SW 1271 (cell line): ENCODE measurements around the gene NDUFA13.

Experiments used
- DNase-seq, 2 experiments: peaks; one replicate each; lab custom pipeline; 2025; lab: John Stamatoyannopoulos, UW

The NDUFA13 gene

GRCh38 chr19:19510432-19510831 is 5.6 kb upstream of the NDUFA13 start:
- DNase-seq: no peak

DNA sequence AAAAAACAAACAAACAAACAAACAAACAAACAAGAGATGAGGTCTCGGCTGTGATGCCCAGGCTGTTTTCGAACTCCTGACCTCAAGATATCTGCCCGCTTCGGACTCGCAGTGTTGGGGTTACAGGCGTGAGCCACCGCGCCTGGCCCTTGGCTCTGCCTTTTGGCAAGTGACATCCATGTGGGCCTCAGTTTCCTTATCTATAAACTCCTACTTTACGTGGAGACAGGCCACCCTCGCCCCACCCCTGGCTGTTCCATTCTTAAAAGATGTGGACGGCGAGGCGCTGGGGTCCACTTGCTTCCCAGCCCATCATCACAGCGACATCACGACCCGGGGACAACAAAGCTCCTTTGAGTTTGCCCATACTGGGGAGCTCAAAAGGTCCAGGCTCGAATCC is 2.3 kb upstream of the NDUFA13 start:
- DNase-seq: no peak

GRCh38 chr19:19514215-19514657 is 1.8 kb upstream of the NDUFA13 start:
- DNase-seq: no peak

GRCh38 chr19:19514881-19515641 is 964 bp upstream of the NDUFA13 start, which contains the start of gene TSSK6:
Gene TSSK6, minus strand, starts transcription at chr19:19515548. Its CDS starts 121 bp downstream, at chr19:19515427.
- no peak for DNase-seq

GRCh38 chr19:19517235-19517619 is 1.2 kb downstream of the NDUFA13 start:
- DNase-seq: no peak

- no peak for DNase-seq
Observed at GRCh38 chr19:19520989-19521388, 5.0 kb downstream of the NDUFA13 start.

GRCh38 chr19:19523177-19523576 is 7.2 kb downstream of the NDUFA13 start:
- DNase-seq: no peak

DNA sequence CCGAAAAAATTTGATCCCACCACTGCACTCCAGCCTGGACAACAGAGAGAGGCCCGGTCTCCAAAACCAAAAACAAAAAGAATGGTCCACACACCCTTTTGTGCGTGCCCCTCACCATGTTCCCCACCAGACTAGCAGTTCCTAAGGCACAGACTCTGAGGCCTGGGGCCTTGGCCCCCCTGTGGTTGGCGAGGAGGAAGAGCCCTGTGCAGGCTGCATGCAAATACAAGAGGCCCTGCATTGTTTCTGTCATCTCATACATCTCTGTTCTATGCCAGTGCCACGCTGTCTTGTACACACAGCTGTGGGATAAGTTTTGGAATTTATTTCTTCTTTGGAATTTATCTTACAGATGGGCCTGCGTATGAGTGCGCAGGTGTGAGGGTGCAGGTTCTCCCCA is 8.0 kb downstream of the NDUFA13 start:
- no peak for DNase-seq

GRCh38 chr19:19525611-19526380 is 9.8 kb downstream of the NDUFA13 start:
- DNase-seq: no peak

DNA sequence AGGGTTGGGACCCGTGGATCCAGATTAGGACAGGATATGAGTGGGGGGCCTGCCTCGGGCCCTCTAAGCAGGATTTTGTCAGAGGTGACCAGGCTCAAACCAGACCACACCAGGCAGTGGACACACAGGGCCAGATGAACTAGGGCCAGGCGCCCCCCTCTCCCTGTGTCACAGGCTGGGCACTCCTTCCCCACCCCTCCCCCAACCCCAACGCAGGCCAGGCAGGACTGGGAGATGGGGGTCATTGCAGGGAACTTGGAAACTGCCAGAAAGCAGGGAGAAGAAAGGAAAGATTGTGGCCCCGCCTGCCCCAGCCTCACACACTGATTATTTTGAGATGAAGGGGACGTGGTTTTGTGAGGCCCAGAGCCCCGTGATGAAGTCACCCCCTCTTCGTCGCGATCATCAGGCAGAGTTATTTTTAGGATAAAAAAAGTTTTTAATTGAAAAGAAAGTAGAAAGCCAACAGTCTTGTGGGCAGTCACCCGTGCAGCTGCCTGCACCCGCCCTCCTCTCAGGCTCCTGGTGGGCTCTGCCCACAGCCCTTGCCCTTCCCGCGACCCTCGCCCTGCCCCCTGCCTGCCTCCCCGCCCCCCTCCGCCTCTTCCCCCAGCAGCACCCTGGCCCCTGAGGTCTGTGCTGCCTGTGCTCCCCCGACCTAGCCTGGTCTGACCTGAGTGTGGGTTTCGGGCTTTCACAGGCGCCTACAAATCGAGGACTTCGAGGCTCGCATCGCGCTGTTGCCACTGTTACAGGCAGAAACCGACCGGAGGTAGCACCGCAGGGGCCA is 10.8 kb downstream of the NDUFA13 start:
- no peak for DNase-seq

DNA sequence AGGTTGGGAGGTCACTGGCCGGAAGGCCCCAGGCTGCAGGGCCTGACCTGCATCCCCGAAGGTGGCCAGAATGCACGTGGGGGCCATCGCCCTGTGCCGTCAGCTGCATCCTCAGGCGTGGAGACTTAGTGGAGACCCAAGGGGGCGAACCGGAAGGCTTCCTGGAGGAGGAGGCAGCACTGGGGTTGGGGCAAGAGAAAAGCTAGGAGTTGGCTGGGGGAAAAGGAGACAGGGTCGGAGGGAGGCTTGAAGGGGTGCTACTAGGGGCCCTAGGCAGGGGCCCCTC is 11.3 kb downstream of the NDUFA13 start:
- no peak for DNase-seq

DNA sequence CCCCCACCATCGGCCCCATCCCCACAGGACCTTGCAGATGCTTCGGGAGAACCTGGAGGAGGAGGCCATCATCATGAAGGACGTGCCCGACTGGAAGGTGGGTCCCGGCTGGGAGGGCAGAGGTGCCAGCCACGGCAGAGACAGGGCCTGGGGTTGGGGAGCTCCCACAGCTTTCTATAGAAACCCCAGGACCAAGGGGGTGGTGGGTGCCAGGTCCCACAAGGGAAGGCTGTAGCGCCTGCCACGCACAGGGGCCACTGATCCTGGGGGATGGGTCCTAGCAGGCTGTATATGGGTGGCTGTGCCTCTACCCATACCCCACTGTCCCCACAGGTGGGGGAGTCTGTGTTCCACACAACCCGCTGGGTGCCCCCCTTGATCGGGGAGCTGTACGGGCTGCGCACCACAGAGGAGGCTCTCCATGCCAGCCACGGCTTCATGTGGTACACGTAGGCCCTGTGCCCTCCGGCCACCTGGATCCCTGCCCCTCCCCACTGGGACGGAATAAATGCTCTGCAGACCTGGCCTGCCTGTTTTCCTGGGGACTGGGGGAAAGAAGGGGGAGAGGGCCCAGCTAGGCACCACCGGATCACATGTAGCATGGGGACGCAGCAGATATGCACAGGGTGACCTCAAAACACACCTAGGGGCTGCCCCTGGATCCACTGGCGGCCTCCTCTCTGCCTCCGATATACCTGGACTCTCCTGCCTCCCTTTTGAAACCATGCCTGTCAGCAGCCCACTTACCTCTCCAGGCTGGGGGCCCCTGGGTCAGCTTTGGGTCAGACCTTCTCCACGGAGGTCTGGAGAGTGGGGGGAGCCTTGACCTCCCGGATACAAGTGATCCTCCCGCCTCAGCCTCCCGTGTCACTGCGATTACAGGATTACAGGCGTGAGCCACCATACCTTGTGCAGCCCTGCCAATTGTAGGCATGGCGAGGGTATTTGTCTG is 11.9 kb downstream of the NDUFA13 start:
- DNase-seq: no peak

DNA sequence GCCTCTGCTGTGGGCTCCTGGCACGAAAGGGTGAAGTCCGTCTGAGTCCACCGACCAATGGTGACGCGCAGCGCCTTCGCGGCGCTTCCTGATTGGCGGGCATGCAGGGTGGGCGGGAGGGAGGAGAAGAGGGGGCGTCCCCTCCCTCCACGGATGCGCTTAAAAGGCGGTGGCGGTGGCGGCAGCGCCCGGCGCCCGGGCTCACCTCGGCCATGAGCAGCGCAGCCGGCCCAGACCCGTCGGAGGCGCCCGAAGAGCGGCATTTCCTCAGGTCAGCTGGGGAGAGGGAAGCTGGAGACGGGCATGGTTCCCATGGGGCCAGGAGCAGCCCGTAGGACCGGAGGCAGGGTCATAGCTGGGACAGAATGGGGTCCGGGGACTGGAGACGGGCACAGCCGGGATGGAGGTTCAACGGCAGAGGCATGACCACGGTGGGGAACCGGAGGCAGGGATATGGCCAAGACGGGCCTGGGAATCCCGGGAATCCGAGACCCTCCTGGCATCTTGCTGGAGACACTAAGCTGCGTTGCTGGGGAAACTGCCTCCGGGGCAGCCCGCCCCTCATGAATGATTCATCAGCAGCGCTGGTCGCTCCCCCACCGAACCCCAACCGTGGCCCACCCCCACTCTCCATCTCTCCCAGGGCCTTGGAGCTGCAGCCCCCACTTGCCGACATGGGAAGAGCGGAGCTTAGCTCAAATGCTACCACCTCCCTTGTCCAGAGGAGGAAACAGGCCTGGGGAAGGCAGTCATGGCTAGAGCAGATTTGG is 12.9 kb downstream of the NDUFA13 start, which contains the start of gene YJEFN3:
Gene YJEFN3 (plus strand): TSS at position 191 of the 770 bp plus-strand sequence. CDS start 22 bp downstream, at position 213.
- DNase-seq: no peak

DNA sequence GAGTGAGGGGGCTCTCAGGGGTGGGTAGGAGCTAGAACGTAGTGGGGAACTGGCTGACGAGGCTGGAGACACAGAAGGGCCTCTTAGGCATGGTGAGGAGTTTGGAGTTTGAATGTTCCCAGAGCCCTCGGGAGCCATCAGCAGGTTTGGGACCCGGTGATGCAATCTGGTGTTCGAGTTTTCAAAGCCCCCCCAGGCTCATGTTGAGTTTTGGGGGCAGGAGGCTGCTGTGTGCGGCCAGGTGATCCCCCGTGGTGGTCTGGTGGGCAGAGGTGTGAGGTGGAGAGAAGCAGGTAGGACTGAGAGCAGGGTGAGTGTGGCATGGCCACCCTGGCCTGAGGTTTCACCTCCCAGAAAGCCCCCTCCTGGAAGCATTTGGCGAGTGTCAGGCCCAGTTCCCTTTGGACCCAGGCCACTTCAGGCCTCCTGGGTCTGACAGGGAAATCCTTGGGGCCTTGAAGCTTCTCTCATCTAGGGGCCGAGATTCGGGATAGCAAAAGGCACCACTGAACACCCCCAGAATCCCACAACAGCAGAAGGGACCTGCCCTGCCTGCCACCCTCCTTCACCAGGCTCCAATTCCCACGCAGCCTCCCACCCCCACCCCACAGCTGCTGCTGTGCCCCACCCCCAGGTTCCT is 13.9 kb downstream of the NDUFA13 start:
- DNase-seq: no peak

DNA sequence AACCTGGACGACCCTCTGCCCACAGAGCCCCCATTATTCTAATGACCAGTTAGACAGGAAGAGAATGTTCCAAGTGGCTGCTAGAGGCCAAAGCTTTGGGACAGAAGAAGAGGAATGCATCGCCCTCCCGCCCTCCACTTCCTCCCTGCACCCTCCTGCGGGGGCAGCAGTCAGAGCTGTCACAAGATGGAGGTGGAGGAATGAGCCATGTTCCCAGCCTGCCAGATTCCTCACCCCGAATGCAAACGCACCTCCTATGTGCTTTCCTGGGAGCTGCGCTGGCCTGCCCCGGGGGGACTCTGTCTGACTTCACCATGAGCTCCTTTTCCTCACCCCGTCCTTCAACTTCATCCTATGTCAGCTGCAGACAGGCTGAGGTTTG is 14.4 kb downstream of the NDUFA13 start:
- DNase-seq: no peak

GRCh38 chr19:19530889-19531288 is 14.9 kb downstream of the NDUFA13 start:
- no peak for DNase-seq

GRCh38 chr19:19531951-19532805 is 16.2 kb downstream of the NDUFA13 start:
- DNase-seq: no peak

GRCh38 chr19:19532806-19533701 is 17.0 kb downstream of the NDUFA13 start:
- no peak for DNase-seq
